ENCODE results near the gene CCL21.
"Not testable (repeated sequence)": the region's sequence is repeated elsewhere in the genome, so short reads cannot be mapped to it uniquely, and the experiment has no call there.

CCL21 gene, protein sequence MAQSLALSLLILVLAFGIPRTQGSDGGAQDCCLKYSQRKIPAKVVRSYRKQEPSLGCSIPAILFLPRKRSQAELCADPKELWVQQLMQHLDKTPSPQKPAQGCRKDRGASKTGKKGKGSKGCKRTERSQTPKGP
- 0 reads per million in 2 experiments for total RNA-seq

DNA sequence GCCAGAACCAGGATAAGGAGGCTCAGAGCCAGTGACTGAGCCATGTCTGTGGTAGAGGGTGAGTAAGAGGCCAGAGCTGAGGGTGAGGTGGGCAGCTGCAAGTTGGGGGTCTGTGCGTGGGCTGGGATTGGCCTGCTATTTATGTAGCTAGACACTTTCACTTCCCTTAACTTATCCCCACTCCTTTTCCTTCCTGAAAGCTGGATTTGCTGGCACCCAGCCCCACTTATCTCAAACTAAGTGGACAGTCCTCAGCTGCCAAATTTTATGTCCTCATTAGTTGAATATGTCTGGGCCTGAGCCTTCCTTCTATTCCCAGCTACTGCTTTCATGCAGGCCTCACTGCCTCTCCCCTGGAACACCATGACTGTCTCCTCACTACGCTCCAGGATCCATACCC, at the start of gene CCL21:
TSS of gene CCL21 (minus strand) at position 114 of the 400 bp plus-strand sequence. CDS start at position 44, 70 bp downstream.
- DNase-seq (ENCODE audit: low read depth), result no peak

DNA sequence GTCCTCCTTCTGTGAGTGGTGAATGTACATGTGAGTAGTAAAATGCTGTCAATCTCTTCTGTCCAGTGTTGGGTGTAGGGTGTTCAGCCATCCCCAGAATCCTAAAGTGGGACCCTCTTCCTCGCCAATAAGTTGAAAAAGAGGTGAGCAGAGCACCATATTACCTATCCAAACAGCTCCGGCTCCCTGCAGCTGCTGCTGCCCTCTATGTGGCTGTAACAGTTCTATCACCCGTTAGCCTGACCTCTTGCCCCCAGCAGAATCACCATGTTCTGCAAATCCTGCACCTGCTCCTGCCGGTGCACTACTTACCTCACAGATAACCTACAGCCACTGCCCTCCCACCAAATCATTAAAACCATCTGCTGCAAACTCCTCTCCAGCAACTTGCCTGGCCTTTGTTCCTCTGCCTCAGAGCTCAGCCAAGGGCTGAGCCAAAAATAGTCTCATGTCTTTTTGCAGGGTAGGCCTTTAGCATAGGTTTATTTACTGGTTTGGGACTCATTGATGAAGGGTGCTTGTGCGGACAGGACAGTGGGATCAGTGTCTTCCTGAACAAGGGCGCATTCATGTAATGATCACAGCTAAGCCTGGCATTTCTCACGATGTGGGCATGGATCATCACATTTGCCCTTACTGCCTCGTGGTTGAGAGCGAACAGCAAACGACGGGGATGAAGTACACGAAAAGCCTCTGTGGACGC, 49.6 kb upstream of the CCL21 start:
- DNase-seq (ENCODE audit: low read depth), result no peak

DNA sequence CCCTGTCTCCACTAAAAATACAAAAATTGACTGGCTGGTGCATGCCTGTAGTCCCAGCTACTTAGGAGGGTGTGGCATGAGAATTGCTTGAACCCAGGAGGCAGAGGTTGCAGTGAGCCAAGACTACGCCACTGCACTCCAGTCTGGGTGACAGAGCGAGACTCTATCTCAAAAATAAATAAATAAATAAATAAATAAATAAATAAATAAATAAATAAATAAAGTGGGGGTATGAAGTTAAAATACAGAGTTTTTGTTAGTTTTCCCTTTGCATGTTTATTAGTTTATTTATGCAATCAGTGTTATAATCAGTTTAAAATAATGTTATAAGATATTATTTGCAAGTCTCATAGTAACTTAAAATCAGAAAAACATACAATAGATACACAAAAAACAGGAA, 40.4 kb upstream of the CCL21 start:
- DNase-seq (ENCODE audit: low read depth), result not testable (repeated sequence)

DNA sequence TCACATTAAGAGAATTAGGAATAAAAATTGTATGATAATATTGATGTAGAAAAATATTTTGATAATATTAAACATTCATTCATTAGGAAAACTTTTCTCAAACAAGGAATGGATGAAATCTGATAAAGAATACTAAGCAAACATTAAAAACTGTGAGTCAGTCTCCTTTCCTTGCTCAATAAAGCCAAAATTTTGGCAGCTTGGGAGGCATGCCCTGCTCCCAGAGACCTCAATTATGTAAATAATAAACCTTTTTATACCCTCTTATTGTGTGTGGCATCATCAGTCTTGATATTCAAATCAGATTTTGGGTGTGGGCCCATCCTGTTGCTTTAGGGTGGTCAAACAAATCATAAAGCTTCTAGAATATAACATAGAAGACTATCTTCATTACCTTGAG, 36.6 kb upstream of the CCL21 start:
- no peak for DNase-seq (ENCODE audit: low read depth)

DNA sequence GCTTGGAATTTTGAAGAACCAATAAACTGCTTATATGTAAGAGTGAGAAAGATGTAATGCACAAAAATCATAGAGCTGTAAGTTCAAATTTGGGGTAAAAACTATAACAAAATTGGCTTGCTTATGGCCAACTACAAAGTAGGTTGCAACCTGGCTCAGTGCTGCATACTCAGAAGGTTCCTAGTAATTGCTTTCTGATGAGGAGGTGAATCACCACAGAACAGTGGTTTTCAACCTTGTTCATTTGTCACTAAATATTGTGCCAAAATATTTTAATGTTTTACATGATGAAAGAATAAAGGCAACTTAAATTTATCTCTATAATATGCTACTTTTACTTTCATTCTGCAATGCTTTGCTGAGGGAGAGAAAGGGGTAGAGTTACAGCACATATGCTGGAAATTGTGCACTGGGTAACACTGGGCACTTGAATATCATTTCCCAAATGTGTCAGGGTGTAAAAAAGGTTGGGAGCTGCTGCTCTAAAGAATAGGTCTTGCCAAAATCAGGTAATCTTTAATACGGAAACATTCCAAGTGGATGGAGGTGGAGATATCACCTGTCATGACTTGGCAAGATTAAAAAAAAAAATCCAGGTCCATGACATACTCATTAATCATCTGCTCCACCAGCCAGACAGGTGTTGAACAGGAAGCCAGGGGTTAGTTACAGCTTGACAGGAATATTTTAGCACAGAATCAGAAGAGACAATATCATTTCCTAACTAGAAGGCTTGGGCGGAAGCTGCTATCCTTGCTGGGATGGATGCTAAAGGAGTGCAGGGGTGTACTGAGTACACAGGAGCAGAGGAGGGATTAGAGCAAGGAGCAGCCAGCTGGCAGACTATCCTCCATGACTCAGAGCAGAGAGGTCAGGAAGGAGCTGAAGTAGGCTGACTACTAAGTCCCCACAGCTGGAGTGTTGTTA, 34.6 kb upstream of the CCL21 start:
- DNase-seq (ENCODE audit: low read depth), result no peak

DNA sequence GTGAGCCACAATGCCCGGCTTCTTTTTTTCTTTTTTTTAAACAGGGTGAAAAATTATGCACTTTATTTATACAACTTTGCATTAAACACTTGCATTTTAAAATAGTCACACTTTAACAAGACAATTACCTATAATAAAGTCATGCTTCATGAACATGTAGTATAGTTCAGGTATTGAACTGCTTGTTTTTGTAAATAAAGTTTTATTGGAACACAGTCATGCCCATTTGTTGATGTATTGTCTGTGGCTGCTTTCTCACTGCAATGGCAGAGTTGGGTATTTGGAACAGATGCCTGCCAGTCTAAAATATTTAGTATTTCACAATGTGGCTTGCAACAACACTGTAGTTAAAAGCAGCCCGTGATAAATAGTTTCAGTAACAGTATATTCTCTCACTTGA, 32.8 kb upstream of the CCL21 start:
- DNase-seq (ENCODE audit: low read depth), result no peak

DNA sequence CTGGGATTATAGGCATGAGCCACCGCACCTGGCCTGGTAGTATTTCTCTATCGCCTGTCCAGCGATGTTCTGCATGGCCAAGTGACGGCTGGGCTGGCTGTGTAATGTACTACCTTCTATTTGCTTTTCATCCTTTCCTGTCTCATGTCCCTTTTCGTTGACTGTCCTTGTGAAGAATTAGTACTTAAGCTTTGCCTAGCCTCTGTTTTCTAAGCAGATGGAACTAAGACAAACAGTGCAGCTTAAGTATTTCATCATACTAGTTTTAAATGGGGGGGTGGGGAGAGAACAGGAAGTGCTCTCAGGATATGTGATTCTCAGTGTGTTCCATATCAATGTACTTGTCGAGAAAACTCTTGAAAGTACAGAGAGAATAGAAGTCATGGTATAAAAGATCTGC, 31.7 kb upstream of the CCL21 start:
- no peak for DNase-seq (ENCODE audit: low read depth)

DNA sequence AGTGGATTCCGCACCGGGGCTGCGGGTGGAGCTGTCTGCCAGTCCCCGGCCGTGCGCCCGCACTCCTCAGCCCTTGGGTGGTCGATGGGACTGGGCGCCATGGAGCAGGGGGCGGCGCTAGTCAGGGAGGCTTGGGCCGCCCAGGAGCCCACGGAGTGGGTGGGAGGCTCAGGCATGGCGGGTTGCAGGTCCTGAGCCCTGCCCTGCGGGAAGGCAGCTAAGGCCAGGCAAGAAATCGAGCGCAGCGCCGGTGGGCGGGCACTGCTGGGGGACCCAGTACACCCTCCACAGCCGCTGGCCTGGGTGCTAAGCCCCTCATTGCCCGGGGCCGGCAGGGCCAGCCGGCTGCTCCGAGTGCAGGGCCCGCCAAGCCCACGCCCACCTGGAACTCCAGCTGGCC, 30.2 kb upstream of the CCL21 start:
- DNase-seq (ENCODE audit: low read depth), result not testable (repeated sequence)

DNA sequence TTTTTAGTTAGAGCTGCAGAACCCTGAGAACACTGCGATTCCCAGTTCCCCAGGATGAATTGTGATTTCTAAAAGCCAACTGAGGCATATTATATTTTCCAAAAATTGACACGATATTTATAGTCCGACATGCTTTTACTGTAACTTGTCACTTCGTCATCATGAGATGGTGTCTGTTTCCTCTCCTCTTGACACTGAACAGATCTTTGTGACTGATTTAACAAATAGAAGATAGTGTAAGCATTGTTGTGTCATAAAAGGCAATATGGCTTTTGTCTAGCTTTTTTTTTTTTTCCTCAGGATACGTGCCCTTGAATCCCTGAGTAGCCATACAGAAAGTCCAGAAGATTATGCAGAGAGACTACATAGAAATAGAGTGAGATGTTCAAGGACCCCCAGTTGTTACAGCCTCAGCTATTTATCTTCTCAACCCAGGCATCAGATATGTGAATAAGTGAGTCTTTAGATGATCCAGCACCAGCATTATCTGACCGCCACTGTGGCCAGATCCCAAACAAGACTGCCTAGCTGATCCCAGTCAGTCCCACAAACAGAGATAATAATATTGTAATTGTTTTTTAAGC, 27.8 kb upstream of the CCL21 start:
- DNase-seq (ENCODE audit: low read depth), result no peak

DNA sequence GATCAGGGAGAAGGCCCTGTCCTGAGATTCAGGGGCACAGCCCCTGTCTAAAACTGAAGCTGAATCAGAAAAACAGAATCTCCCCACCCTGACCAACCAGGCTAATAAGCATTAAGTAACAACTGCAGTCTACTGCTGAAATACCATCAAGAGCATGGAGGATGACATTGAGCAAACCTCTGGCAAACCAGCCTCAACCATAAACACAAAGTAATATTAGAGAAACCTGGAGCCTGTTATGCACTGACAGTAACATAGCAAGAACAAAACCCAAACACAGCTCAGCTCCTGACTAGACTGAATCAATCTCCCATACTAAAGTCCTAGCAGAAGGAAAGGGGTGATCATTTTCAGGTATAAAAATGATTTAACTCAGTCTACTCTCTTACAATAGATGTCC, 24.8 kb upstream of the CCL21 start:
- no peak for DNase-seq (ENCODE audit: low read depth)

DNA sequence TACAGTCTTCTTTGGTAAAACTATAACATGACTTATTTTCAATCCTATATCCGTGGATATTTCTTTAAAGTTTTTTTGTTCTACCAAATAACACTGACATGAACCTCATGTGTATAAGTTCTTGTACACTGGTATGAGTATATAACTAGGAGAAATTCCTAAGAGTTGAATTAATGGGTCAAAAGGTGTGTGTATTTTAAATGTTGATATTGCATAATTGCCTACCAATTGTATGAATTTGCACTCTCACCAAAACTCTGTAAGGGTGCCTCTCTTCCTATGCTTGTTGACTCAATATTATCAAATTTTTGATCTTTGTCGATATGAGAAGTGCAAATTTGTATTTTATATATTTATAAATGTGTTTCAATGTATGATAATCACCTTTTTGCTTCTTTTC, 22.9 kb upstream of the CCL21 start:
- no peak for DNase-seq (ENCODE audit: low read depth)

DNA sequence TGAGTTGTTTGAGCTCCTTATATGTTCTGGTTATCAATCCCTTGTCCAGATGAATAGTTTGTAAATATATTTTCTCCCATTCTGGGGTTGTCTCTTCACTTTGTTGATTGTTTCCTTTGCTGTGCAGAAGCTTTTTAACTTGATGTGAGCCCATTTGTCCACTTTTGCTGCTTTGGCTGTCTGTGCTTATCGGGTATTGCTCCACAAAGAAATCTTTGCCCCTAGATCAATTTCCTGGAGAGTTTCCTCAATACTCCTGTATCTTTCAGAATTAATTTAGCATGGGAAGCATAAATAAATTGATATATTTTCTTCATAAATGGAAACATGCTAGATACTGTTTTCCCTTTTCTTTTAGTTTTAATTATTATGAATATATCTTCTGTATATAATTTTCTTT, 22.5 kb upstream of the CCL21 start:
- no peak for DNase-seq (ENCODE audit: low read depth)

DNA sequence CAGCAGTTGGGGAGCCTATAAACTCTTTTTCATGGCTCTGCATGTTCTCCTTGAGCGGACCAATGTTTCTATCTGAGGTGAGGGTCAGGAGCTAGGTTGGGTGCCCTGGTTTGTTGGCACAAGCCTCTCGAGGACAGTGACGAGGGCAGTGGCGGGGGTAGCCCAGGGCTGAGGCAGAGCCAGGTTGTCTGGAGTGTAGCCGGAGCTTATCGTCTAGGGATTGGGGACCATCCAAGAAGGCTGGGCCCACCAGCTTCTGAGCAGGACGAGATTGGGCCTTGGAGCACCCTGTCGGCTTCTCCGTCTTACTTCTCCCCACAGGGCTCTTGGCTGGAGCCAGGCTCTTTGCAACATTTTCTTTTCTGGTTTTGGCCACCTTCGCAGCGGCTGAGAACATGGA, 13.2 kb upstream of the CCL21 start:
- DNase-seq (ENCODE audit: low read depth), result no peak

DNA sequence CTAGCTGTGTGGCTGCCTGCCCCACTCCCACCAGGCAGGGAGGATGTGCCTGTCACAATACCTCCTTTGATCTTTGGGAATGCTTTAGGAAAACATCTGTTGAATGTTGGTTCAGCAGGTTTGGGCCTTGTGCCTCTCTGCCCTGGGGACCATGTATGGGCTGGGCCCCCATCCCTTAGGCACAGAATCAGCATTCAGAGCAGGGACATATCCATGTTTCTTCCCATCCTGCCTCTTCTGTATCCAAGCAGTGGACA, 9.8 kb upstream of the CCL21 start:
- DNase-seq (ENCODE audit: low read depth), result not testable (repeated sequence)

DNA sequence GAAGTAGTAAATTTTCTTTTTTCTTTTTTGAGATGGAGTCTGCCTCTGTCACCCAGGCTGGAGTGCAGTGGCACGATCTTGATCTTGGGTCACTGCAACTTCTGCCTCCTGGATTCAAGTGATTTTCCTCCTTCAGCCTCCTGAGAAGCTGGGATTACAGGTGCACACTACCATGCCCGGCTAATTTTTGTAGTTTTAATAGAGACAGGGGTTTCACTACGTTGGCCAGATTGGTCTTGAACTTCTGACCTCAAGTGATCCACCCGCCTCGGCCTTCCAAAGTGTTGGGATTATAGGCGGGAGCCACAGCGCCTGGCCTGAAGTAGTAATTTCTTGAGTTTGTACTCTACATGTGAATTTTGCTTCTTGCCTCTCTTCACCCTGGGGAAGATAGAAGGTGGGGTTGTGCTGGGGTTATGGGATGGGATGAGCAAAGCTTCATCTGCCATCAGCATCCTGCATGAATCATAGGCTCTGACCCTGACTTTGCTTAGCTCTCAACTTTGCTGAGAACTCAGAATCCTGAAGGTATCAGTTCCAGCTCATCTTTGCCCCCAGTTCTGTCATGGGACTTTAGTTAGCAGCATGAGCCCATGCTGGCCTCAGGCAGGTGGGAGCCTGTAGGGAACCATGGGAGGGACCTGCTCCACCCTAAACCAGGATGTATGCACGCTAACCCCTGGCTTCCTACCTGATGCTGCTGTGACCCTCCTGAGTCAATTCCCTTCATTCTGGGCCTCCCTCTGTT, 9.3 kb upstream of the CCL21 start:
- no peak for DNase-seq (ENCODE audit: low read depth)

DNA sequence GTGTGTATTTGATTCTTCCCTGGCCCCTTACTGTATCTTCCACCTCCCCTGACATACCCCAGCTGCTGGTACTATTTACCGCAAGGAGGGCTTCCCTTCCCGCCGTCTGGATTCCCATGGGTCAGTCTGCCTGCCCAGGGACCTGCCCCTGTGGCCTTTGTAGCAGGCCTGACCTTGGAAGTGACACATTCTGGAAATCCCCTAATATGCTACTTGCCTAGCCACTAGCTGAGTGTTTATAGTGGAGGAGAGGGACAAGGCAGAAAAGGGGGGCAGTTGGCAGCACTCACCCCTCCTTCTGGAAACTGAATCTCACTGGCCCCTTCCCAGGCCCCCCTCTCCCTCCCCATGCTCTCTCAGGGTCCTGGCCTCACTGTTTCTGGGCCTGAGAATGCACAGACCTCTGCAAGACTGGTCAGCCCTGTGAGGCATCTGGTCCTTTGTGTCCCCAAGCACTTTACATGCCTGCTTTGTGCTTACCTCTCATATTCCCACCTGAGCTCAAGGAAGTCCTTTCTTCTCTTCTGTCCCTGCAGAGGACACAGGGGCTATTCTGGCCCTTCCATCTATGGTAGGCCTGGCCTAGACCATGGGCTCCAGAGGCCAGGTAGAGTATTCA, 8.2 kb upstream of the CCL21 start:
- no peak for DNase-seq (ENCODE audit: low read depth)

DNA sequence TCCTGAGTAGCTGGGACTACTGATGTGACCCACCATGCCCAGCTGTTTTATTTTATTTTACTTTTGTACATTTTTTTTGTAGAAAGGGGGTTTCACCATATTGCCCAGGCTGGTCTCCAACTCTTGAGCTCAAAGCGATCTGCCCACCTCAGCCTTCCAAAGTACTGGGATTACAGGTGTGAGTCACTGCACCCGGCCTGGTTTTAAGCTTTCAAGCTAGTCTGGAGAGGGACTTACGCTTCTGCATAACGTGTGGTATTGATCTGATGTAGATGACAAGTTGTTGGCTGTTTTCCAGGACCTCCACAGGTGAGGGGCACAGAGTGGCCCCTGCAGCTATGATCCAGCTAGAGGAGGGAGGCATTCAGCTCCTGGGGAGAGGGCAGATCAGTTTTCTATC, 6.8 kb upstream of the CCL21 start:
- no peak for DNase-seq (ENCODE audit: low read depth)

DNA sequence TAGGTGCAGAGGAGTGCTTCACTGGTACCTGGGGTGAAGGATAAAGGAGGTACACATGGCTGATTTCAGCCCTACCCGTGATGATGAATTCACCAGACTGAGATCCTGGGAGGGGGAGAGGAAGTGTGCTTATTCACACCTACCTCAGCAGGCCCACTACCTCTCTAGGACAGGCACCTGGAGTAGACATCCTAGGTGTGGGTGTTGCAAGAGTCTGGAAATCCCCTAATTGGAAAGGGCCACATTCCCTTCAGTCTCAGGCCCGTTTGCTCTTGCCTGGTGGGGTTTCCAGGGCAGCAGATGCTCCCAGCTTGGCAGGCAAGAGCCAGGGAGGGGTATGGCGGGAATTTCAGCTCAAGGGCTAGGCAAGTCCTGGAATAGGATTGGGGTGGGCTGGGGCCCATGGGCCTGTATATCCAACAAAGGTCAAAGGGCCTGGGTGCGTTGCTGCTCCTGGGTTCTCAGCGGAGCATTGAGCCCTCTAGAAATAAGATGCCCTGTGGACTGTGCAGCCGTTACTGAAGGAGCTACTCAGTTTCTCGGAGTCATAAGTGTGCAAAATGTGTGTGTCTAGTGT, 5.8 kb upstream of the CCL21 start:
- no peak for DNase-seq (ENCODE audit: low read depth)

DNA sequence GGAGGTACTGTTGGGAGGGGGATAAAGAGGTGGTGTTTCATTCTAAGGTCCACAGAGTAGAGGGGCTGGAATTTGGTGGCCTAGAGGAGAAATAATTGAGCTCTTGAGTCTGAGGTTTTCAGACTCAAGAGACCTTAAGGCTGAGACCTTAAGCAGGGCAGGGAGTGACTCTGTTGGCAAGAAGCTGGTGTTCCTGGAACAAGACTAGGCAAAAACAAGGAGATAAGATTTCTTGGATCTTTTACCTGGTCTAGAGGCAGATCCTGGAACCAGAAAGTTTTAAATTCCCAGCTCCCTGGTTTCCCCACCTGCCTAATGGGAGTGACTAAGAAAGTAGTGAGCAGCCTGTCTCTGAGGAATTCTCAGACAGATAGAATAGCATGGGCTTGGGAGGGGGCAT, 4.1 kb upstream of the CCL21 start:
- DNase-seq (ENCODE audit: low read depth), result no peak

DNA sequence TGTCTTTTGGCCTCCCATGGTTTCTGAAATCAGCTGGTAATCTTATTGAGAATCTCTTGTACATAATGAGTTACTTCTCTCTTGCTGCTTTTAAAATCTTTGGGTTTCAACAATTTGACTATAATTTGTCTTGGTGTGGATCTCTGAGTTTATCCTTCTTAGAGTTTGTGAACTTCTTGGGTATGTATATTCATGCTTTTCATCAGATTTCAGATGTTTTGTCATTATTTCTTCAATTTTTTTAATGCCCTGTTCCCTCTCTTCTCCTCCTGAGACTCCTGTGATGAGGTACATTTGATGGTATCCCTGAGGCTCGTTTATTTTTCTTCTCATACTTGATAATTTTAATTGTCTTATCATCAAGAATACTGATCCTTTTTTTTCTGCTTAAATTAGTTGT, 2.2 kb upstream of the CCL21 start:
- no peak for DNase-seq (ENCODE audit: low read depth)

DNA sequence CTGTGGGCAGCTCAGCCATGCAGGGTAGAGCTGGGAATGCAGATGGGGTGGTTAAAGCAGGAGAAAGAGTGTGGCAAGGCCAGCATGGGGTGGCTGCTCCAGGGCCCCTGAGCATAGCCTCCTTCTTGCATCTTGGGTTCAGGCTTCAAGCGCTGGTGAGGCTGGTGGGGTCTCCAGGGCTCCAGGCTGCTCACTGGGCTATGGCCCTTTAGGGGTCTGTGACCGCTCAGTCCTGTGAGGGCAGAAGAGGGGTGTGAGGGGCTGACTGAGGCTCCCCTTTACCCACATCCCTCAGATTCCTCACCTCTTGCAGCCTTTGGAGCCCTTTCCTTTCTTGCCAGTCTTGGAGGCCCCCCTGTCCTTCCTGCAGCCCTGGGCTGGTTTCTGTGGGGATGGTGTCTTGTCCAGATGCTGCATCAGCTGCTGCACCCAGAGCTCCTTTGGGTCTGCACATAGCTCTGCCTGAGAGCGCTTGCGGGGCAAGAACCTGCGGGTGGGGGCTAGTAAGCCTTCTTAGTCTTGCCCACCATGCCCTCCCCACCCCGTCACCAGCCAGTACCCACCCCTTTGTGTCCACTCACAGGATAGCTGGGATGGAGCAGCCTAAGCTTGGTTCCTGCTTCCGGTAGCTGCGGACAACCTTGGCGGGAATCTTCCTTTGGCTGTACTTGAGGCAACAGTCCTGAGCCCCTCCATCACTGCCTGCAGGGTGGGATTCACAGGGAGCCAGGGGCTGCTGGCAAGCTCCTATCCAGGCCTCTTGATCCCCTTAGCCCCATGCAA, 549 bp downstream of the CCL21 start:
- no peak for DNase-seq (ENCODE audit: low read depth)
